NCI-H2196 treated with DMSO at 0.1 percent for 48 hours (cell line): ENCODE results near the gene UBE2N.
"Not testable (repeated sequence)": the region's sequence is repeated elsewhere in the genome, so short reads cannot be mapped to it uniquely, and the experiment has no call there.

Experiments used
- DNase-seq: peaks from one replicate; lab custom pipeline; 2025; ENCODE audit not compliant: unreplicated experiment; lab: John Stamatoyannopoulos, UW

Gene UBE2N

DNA sequence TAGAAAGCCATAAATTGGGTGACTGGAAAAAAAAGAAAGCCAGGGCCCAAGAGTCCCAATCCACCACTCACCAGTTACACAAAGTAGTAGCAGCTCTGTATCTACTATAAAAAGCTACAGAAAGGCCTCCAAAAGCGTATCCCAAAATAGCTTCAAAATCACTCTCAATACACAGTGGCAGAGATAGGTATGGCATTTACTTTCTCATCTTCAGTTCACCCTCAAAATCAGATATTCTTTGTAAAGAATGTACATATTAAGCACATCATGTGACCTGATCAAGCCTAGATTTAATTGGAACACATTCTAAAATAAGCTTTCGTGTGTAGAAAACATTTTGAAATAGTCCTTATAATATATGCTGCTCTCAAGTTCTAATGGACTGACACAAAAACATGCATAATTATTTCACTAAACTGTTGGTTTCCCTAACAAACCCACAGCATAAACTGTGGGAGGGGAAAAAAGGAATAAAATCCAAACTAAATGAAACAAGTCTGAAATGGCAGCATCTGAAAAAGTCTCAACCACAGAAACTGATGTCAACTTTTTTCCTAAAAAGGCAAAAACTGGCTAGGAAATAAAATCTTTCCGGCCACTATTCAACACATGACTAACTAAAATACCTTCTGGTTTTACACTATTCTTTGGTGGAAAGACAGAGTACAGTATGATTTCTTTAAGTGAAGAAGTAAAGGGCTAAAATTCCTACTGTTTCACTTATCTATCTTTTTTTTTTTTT is 25.9 kb downstream of the UBE2N start:
- no peak for DNase-seq

DNA sequence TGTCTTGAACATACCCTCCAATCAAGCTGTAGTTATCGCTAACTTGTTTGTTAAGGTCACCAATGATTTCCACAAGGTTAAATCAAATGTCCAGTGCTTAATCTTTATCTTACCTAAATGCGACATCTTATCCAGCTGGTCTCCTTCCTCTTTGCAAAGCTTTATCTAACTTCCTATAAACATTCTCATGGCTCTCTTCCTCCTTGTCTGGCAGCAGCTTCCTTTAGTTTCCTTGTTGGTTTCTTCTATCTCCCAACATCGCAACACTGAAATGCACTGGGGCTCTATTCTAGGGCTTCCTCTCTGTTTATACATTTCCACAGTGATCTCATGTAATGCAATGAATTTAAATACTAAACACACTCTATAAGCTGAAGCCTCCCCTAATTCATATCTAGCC is 28.7 kb downstream of the UBE2N start:
- no peak for DNase-seq

DNA sequence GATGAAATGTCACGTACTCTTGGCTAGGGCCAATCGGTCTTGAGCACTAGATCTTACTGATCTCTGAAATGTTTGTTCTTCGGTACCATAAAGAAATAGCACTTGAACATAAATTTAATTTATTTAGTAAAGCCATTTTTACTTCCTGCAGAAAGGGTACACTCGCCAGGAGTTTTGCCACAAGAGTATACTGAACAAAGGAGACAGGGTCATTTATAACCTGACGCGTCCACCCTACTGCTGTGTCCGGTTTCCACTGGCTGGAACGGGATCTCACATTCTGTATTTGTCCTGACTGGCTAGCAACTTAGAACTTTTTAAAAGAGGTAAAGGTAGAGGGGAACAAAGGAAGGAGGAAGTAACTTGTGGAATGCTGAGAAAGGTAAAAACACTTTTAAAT is 29.4 kb downstream of the UBE2N start:
- DNase-seq = not testable (repeated sequence)

DNA sequence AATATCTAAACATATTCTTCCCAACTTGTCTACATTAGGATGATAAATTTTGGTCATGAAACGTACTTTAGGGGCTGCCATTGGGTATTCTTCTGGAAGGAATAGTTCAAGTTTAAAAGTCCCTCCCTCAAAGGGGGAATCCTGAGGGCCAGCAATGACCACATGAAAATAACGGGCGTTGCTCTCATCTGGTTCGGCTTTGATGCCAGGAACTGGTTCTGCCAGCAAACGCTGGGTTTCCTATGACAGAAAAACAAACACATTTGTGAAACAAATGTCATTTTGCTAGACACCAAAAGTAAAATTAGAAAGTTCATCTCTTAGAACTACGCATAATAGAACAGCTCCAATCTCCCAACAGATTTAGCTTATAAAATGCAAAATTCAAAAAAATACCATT is 30.7 kb downstream of the UBE2N start:
- DNase-seq = not testable (repeated sequence)

- not testable (repeated sequence) for DNase-seq
These were observed 32.2 kb downstream of the UBE2N start for GRCh38 chr12:93409343-93410187.

- no peak for DNase-seq
These were observed 32.9 kb downstream of the UBE2N start for GRCh38 chr12:93408813-93409212.

DNA sequence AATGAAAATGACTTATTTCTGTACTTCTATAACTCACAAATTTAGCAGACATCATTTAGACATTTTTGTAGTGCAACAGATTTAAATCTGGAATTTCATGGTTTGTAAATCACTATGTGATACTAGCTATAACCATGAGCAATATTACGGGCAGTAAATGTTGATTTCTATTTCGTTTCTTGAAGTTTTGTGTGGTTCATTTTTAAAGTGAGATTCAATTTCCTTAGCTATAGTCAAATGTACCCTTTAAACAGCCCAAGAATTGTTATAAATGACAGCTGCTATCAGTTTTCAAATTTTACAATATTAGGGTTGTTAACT is 33.8 kb downstream of the UBE2N start:
- no peak for DNase-seq

GRCh38 chr12:93407054-93407962 is 34.4 kb downstream of the UBE2N start:
- no peak for DNase-seq

GRCh38 chr12:93404961-93405849 is 36.5 kb downstream of the UBE2N start:
- no peak for DNase-seq

DNA sequence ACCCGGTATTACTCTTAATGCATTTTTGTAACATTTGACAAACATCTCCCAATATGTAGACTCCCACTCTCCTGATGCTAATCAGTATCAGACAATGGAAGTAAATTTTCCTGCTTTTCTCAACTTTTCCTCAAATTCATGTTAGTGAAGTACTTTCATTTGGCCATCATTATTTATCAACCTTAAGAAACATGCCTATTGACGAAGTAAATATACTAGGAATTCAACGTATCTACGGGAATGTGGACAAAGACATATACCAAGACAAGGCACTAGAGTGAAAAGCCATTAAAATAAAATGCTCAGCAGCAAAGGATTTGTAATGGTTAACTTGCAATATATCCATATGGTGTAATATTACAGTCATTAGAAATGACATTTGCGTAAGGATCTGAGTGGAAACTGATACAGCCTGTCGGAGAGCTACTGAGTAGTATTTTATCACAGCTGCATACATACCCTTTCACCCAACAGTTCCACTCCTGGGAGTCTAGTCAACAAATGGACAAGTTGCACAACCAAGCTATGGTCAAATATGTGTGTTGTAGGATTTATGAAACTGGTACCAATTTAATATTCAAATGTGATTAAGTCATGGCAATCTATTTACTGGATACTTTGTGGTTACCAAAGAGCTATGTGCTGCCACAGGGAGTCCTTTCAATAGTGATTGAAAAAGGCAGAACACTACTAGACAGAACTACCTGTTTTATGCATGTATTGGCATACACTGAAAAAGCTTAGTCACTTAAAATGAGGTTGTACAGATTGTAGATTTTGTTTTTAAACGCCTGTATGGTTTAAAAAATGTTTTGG is 37.6 kb downstream of the UBE2N start:
- no peak for DNase-seq

DNA sequence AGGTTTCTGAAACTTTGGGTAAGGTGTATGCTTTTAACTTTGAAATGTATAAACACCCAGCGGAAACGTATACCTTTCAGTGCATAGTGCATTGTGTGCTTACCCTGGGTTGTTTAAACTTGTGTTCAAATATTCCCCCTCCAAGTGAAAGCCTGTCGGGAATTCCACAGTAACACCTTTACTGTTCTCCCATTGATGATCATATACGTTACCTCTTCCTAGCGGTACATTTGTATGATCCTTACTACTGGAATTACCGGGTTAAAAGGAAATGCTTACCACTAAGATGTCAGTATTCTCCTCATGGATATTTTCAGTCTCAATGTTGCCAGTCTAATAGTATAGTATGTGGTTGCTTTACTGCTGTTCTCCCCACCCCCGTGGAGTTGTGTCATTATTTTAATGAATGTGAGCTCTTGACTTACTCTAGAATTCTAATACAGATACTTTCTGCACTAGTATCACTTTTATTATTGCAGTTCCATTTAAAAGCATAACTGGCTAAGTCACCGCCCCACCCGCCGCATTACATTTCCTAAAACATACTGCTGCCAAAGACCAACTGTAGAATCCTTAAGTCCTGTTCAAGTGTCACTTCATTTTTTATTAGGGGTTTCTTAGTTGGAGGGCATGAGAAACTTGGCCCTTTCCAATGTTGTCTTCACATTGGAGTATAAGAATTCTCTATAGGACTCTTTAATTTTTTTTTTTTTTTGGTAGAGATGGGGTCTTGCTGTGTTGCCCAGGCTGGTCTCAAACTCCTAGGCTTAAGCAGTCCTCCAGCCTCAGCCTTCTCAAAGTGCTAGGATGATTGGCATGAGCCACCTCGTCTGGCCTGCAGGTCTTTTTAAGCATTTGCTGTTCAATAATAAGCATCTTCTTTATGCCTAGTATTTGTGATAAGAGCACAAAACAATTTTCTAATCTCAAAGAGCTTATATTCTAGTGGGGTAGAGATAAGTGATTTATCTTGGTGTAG is 39.1 kb downstream of the UBE2N start:
- no peak for DNase-seq

GRCh38 chr12:93399183-93399863 is 42.4 kb downstream of the UBE2N start:
- DNase-seq = not testable (repeated sequence)

- DNase-seq = no peak
These were observed 44.3 kb downstream of the UBE2N start for GRCh38 chr12:93397412-93397811.

DNA sequence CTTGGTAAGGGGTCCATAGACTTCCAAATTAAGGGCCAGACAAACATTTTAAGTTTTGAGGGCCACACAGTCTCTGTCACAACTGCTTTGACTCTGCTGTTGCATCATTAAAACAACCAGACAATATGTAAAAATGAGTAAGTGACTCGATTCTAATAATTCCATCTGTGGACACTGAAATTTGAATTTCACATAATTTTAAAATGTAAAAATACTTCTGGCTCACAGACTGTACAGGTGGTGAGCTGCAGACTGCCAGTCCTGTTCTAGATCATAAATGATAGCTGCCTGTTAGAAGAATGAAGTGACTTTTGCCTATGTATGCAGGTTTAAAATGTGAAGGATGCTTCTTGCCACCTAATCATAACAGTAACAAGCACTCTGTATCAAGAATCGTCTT is 48.3 kb downstream of the UBE2N start:
- DNase-seq = no peak

- DNase-seq = no peak
These were observed 51.0 kb downstream of the UBE2N start for GRCh38 chr12:93390549-93391297.

GRCh38 chr12:93390031-93390430 is 51.7 kb downstream of the UBE2N start:
- DNase-seq = no peak

GRCh38 chr12:93387780-93388179 is 54.0 kb downstream of the UBE2N start:
- DNase-seq = no peak
